GM23338 (cell line): Measurements from ENCODE around the gene TIAM1. TPM values are rescaled to one million over a fixed set of nuclear protein-coding genes. Genes with fewer than 3 reads are reported as not detected.
A peak's percentile ranks its signal among the peaks of the same experiment; 100 is the strongest.

Experiments used
- ATAC-seq: fragments of 200-7000 bp; cut with Tn5 transposase; 3 replicates; pipeline ENCODE4 v1.9.1; 2020
- DNase-seq: peaks from one replicate; pipeline ENCODE4 v3.0.0-alpha.2; 2015; ENCODE audit warnings: low spot score
- H2AFZ ChIP-seq: fragments of 200-600 bp; sonication (generic); 2 replicates; pipeline ENCODE4 v1.8.0; 2016; ENCODE audit warnings: antibody characterized with exemption, mild to moderate bottlenecking, moderate library complexity
- H3F3A ChIP-seq: fragments of 200-600 bp; sonication (generic); replicated peaks from 2 replicates; pipeline ENCODE4 v1.8.0; 2017; ENCODE audit warnings: antibody characterized with exemption, mixed run types, low read depth
- H3K27ac ChIP-seq: fragments of 200-600 bp; sonication (generic); 2 replicates; pipeline ENCODE4 v1.6.1; 2016; ENCODE audit warnings: low read depth
- H3K27me3 ChIP-seq: fragments of 200-600 bp; sonication (generic); 2 replicates; pipeline ENCODE4 v1.8.0; 2016; ENCODE audit warnings: mild to moderate bottlenecking, mixed run types, moderate library complexity; ENCODE audit not compliant: insufficient read depth
- H3K36me3 ChIP-seq: fragments of 200-600 bp; sonication (generic); 2 replicates; pipeline ENCODE4 v1.8.0; 2016; ENCODE audit warnings: mild to moderate bottlenecking; ENCODE audit not compliant: insufficient read depth
- H3K4me1 ChIP-seq: fragments of 200-600 bp; sonication (generic); 2 replicates; pipeline ENCODE4 v1.8.0; 2016; ENCODE audit warnings: mild to moderate bottlenecking, moderate library complexity; ENCODE audit not compliant: insufficient read depth
- H3K4me2 ChIP-seq: fragments of 200-600 bp; sonication (generic); 2 replicates; pipeline ENCODE4 v1.7.1; 2017; ENCODE audit warnings: mixed run types
- H3K4me3 ChIP-seq: fragments of 200-600 bp; sonication (generic); 2 replicates; pipeline ENCODE4 v1.6.1; 2016; ENCODE audit warnings: mixed run types
- H3K79me2 ChIP-seq: fragments of 200-600 bp; sonication (generic); replicated peaks from 2 replicates; pipeline ENCODE4 v1.8.0; 2017; ENCODE audit warnings: mild to moderate bottlenecking; ENCODE audit not compliant: insufficient read depth
- H3K9me2 ChIP-seq: fragments of 200-600 bp; sonication (generic); 2 replicates; pipeline ENCODE4 v1.8.0; 2017; ENCODE audit not compliant: insufficient read depth
- H4K20me1 ChIP-seq: fragments of 200-600 bp; sonication (generic); replicated peaks from 2 replicates; pipeline ENCODE4 v1.8.0; 2017; ENCODE audit warnings: mild to moderate bottlenecking; ENCODE audit not compliant: insufficient read depth
- H3K27ac Mint-ChIP-seq: 2 replicates; pipeline ENCODE4 v1.8.0; 2020; ENCODE audit warnings: inconsistent platforms, mild to moderate bottlenecking, moderate library complexity, mixed read lengths
- H3K27me3 Mint-ChIP-seq: 3 replicates; pipeline ENCODE4 v1.8.0; 2022; ENCODE audit warnings: low read depth, mild to moderate bottlenecking, moderate library complexity, mixed read lengths, inconsistent platforms; ENCODE audit not compliant: insufficient read depth, poor library complexity
- H3K36me3 Mint-ChIP-seq: 3 replicates; pipeline ENCODE4 v1.8.0; 2021; ENCODE audit warnings: low read depth, mild to moderate bottlenecking, inconsistent platforms, moderate library complexity, mixed read lengths
- H3K4me1 Mint-ChIP-seq: 3 replicates; pipeline ENCODE4 v1.8.0; 2020; ENCODE audit warnings: mild to moderate bottlenecking, inconsistent platforms, mixed read lengths
- H3K4me3 Mint-ChIP-seq: 3 replicates; pipeline ENCODE4 v1.8.0; 2021; ENCODE audit warnings: moderate library complexity, mild to moderate bottlenecking, inconsistent platforms, mixed read lengths
- H3K9me3 Mint-ChIP-seq: 3 replicates; pipeline ENCODE4 v1.8.0; 2020; ENCODE audit warnings: moderate library complexity, mild to moderate bottlenecking, inconsistent platforms, mixed read lengths
- CREB1 ChIP-seq: fragments of 250-450 bp; sonication (Bioruptor Pico); IDR thresholded peaks from 2 replicates; pipeline ENCODE4 v1.5.0; 2020; ENCODE audit warnings: low read depth, mild to moderate bottlenecking, moderate library complexity
- CTCF ChIP-seq, 2 experiments: fragments of 200-600 bp in 1 of 2; sonication (generic) in 1 of 2; conservative IDR thresholded peaks; 2 replicates each; pipeline versions ENCODE4 v1.5.1 to v1.6.1; 2016 to 2017; ENCODE audit warnings: antibody characterized with exemption in 2 of 2, low read depth in 2 of 2, mild to moderate bottlenecking in 2 of 2, moderate library complexity in 1 of 2
- EZH2 ChIP-seq: fragments of 200-600 bp; sonication (generic); IDR thresholded peaks from one replicate; pipeline ENCODE4 v1.8.0; 2017; ENCODE audit warnings: antibody characterized with exemption, mild to moderate bottlenecking, low read depth; ENCODE audit not compliant: unreplicated experiment
- EZH2phosphoT487 ChIP-seq: fragments of 200-600 bp; sonication (generic); IDR thresholded peaks from one replicate; pipeline ENCODE4 v1.8.1; 2018; ENCODE audit warnings: antibody characterized with exemption; ENCODE audit not compliant: unreplicated experiment
- JUNB ChIP-seq: IDR thresholded peaks from one replicate; pipeline ENCODE4 v1.6.1; 2016; ENCODE audit warnings: antibody characterized with exemption; ENCODE audit not compliant: unreplicated experiment
- NANOG ChIP-seq: IDR thresholded peaks from 2 replicates; pipeline ENCODE4 v1.6.1; 2016; ENCODE audit warnings: antibody characterized with exemption, borderline replicate concordance
- REST ChIP-seq: IDR thresholded peaks from one replicate; pipeline ENCODE4 v1.6.1; 2018; ENCODE audit warnings: antibody characterized with exemption; ENCODE audit not compliant: unreplicated experiment
- ZNF331 ChIP-seq: fragments of 250-450 bp; sonication (Bioruptor Pico); IDR thresholded peaks from 2 replicates; pipeline ENCODE4 v1.5.0; 2020; ENCODE audit warnings: low read depth, mild to moderate bottlenecking, moderate library complexity
- polyA plus RNA-seq: library from polyadenylated mRNA; unstranded; fragments of >200 nt; fragmentation: Nextera tagmentation; extraction: Ambion mirVana; gene quantifications from 2 replicates; pipeline ENCODE4 v1.2.1, GENCODE V29; 2016
- total RNA-seq: library from RNA; depleted of rRNA; stranded (reverse); fragments of >200 nt; shearing (Covaris generic); gene quantifications from 2 replicates; pipeline ENCODE4 v1.2.3, GENCODE V29; 2014
- TF ChIP-seq, protein P1 (sequence below): fragments of 250-450 bp; sonication (Bioruptor Pico); IDR thresholded peaks from 2 replicates; pipeline ENCODE4 v1.5.0; 2020; ENCODE audit warnings: mild to moderate bottlenecking, moderate library complexity

TIAM1 gene
- total and polyA plus RNA-seq, 2 experiments from 2014 or later, result 18.5 to 20.0 TPM

DNA sequence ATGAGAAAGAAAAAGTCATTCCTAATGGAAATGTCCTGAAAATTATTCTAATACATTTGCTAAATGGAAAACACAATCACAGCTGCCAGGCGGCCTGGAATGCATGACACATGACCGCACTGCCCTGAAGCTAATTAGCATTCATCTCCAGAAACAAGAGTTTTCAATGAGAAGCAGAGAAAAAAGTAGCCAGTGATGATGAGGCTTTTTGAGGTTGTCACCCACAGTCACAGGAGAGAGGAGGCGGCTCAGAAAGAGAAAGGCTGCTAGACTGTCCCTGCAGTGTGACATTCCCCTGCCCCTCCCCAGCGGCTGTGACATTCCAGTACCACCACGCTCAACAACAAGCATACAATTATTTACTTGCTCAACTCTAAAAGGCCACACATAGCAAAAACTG lies 182.9 kb downstream of the TIAM1 start (continued):
- TF ChIP-seq, protein P1, sequence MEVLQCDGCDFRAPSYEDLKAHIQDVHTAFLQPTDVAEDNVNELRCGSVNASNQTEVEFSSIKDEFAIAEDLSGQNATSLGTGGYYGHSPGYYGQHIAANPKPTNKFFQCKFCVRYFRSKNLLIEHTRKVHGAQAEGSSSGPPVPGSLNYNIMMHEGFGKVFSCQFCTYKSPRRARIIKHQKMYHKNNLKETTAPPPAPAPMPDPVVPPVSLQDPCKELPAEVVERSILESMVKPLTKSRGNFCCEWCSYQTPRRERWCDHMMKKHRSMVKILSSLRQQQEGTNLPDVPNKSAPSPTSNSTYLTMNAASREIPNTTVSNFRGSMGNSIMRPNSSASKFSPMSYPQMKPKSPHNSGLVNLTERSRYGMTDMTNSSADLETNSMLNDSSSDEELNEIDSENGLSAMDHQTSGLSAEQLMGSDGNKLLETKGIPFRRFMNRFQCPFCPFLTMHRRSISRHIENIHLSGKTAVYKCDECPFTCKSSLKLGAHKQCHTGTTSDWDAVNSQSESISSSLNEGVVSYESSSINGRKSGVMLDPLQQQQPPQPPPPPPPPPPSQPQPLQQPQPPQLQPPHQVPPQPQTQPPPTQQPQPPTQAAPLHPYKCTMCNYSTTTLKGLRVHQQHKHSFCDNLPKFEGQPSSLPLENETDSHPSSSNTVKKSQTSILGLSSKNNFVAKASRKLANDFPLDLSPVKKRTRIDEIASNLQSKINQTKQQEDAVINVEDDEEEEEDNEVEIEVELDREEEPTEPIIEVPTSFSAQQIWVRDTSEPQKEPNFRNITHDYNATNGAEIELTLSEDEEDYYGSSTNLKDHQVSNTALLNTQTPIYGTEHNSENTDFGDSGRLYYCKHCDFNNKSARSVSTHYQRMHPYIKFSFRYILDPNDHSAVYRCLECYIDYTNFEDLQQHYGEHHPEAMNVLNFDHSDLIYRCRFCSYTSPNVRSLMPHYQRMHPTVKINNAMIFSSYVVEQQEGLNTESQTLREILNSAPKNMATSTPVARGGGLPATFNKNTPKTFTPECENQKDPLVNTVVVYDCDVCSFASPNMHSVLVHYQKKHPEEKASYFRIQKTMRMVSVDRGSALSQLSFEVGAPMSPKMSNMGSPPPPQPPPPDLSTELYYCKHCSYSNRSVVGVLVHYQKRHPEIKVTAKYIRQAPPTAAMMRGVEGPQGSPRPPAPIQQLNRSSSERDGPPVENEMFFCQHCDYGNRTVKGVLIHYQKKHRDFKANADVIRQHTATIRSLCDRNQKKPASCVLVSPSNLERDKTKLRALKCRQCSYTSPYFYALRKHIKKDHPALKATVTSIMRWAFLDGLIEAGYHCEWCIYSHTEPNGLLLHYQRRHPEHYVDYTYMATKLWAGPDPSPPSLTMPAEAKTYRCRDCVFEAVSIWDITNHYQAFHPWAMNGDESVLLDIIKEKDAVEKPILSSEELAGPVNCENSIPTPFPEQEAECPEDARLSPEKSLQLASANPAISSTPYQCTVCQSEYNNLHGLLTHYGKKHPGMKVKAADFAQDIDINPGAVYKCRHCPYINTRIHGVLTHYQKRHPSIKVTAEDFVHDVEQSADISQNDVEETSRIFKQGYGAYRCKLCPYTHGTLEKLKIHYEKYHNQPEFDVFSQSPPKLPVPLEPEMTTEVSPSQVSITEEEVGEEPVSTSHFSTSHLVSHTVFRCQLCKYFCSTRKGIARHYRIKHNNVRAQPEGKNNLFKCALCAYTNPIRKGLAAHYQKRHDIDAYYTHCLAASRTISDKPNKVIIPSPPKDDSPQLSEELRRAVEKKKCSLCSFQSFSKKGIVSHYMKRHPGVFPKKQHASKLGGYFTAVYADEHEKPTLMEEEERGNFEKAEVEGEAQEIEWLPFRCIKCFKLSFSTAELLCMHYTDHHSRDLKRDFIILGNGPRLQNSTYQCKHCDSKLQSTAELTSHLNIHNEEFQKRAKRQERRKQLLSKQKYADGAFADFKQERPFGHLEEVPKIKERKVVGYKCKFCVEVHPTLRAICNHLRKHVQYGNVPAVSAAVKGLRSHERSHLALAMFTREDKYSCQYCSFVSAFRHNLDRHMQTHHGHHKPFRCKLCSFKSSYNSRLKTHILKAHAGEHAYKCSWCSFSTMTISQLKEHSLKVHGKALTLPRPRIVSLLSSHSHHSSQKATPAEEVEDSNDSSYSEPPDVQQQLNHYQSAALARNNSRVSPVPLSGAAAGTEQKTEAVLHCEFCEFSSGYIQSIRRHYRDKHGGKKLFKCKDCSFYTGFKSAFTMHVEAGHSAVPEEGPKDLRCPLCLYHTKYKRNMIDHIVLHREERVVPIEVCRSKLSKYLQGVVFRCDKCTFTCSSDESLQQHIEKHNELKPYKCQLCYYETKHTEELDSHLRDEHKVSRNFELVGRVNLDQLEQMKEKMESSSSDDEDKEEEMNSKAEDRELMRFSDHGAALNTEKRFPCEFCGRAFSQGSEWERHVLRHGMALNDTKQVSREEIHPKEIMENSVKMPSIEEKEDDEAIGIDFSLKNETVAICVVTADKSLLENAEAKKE (CRISPR knock-in tag), result no peak

DNA sequence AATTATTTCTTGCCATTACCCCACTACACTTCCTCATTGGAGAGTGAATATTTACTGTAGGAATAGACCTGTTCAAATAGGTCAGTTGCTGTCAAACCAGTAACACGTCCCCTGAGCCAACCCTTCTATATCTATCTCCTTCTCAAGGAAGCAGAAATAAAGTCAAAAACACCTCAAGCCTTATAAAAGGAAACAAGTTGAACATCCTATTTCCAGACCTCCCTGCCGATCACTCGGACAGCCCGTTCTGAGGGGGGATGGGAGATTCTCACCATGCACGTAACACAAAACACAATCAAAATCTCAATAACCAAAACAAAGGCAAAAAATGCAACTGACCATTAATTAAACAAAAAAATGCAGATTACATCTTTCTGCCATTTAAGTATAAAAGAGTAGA lies 184.3 kb downstream of the TIAM1 start:
- H2AFZ ChIP-seq, result no peak overlapping the region
- Mint-ChIP-seq H3K27me3 (peaks cover 5% of the 10 kb centered on the region), H3K4me1 (peaks cover 42% of the 10 kb centered on the region), H3K4me3 (peak overlapping the region; percentile 61), H3K27ac (peak overlapping the region; percentile 49; the same call in 1 of the 2 replicates), H3K36me3 (peaks cover 37% of the 10 kb centered on the region), H3K9me3 (peaks cover 20% of the 10 kb centered on the region)
- H3K4me1 ChIP-seq, result peaks cover 49% of the 10 kb centered on the region
- H3K4me2 ChIP-seq, result peak overlapping the region; percentile 73
- H3F3A ChIP-seq, result no peaks in the 10 kb centered on the region
- H3K9me2 ChIP-seq, result no peaks in the 10 kb centered on the region
- H3K36me3 ChIP-seq, result peaks cover 5% of the 10 kb centered on the region; the same call in 1 of the 2 replicates
- DNase-seq (no peak), ATAC-seq (no peak)
- peaks cover 4% of the 10 kb centered on the region; the same call in 1 of the 2 replicates for H3K79me2 ChIP-seq
- no peaks in the 10 kb centered on the region for H4K20me1 ChIP-seq
- H3K27me3 ChIP-seq, result no peaks in the 10 kb centered on the region
- peak overlapping the region; percentile 49 for H3K4me3 ChIP-seq
- peak overlapping the region; percentile 87 for H3K27ac ChIP-seq
- TF ChIP-seq CREB1 (CRISPR knock-in tag), result no peak
- TF ChIP-seq REST, result no peak
- TF ChIP-seq CTCF (conservative IDR thresholded peaks at IDR 0.05; ENCODE audit: low read depth in 2 of 2), result no peak
- no peak for TF ChIP-seq NANOG
- no peak for TF ChIP-seq JUNB
- no peak for TF ChIP-seq EZH2phosphoT487
- no peak for TF ChIP-seq EZH2
- TF ChIP-seq ZNF331 (CRISPR knock-in tag), result no peak
